Measurements from ENCODE around the gene ATP6V0A1. TPM values are rescaled to one million over a fixed set of nuclear protein-coding genes. Genes with fewer than 3 reads are reported as not detected.
"Not testable (repeated sequence)": the region's sequence is repeated elsewhere in the genome, so short reads cannot be mapped to it uniquely, and the experiment has no call there.

Gene ATP6V0A1
- total RNA-seq, 4 donors from 2014 or later = 102 to 194 (median 142) TPM

DNA sequence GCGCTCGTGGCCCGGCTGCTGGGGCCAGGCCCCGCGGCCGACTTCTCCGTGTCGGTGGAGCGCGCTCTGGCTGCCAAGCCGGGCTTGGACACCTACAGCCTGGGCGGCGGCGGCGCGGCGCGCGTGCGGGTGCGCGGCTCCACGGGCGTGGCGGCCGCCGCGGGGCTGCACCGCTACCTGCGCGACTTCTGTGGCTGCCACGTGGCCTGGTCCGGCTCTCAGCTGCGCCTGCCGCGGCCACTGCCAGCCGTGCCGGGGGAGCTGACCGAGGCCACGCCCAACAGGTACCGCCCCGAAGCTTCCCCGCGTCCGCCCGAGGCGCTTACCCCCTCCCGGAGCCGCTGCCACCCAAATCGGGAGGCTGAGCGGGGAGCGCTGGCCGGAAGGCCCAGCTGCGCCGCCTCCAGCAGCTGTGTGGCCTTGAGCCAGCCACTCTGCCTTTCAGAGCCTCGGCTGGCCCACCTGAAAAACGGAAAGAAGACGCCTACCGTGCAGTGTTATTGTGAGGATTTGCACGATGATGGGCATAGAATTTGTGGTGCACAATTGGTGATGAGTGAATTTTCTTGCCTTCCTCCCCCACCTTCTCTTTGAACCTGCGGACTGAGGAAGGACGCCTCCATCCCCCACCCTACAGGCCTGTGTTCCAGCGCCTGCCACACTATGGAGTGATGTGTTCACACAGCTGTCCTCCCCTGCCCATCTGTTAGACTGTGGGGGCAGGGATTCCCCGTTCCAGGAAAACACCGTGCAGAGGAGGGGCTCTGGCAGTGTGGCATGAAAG lies 77.9 kb downstream of the ATP6V0A1 start:
- H3K36me3 ChIP-seq = peaks cover 29% of the 10 kb centered on the region

DNA sequence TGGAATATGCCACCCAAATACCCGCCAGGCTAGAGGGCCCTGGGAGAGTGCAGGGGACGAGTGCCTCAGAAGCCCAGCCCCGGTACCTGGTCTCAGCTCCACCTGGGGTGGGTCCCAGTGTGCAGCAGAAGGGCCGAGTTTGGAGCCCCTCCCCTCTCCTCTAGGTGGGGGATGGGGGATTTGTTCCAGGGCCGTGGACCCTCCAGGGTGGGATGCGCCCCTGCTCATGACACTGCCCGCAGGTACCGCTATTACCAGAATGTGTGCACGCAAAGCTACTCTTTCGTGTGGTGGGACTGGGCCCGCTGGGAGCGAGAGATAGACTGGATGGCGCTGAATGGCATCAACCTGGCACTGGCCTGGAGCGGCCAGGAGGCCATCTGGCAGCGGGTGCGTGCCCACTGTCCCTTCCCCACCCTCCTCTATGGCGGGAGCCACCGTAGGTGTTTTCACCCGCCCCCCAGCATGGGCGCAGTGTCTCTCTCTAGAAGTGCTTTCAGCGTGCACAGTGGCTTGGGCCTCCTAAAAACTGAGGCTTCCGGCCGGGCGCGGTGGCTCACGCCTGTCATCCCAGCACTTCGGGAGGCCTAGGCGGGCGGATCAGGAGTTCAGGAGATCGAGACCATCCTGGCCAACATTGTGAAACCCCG lies 78.6 kb downstream of the ATP6V0A1 start:
- Histone ChIP-seq H3K27ac (peak overlapping the region; percentile 95), H3K4me1 (peaks cover 25% of the 10 kb centered on the region)

More for the DNA sequence above, 77.9 kb downstream of the ATP6V0A1 start:
- Histone ChIP-seq H3K4me1 (peaks cover 30% of the 10 kb centered on the region), H3K9me3 (no peaks in the 10 kb centered on the region), H3K27me3 (no peaks in the 10 kb centered on the region), H3K4me3 (peak overlapping the region; percentile 84), H3K27ac (peak overlapping the region; percentile 95)
- TF ChIP-seq POLR2AphosphoS5 (IDR thresholded peaks at IDR 0.05) (peak in 1 of 3 donors; percentile 73), POLR2A (IDR thresholded peaks at IDR 0.05) (no peak), EP300 (IDR thresholded peaks at IDR 0.05) (no peak)
- TF ChIP-seq, protein P1, sequence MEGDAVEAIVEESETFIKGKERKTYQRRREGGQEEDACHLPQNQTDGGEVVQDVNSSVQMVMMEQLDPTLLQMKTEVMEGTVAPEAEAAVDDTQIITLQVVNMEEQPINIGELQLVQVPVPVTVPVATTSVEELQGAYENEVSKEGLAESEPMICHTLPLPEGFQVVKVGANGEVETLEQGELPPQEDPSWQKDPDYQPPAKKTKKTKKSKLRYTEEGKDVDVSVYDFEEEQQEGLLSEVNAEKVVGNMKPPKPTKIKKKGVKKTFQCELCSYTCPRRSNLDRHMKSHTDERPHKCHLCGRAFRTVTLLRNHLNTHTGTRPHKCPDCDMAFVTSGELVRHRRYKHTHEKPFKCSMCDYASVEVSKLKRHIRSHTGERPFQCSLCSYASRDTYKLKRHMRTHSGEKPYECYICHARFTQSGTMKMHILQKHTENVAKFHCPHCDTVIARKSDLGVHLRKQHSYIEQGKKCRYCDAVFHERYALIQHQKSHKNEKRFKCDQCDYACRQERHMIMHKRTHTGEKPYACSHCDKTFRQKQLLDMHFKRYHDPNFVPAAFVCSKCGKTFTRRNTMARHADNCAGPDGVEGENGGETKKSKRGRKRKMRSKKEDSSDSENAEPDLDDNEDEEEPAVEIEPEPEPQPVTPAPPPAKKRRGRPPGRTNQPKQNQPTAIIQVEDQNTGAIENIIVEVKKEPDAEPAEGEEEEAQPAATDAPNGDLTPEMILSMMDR (IDR thresholded peaks at IDR 0.05) = peak in 1 of 2 donors; percentile 10
- 2% methylated on average over 28 of the region's 65 CpGs for WGBS
- DNase-seq (ENCODE audit: low spot score in 2 of 2) = peak; percentile 88 to 91

DNA sequence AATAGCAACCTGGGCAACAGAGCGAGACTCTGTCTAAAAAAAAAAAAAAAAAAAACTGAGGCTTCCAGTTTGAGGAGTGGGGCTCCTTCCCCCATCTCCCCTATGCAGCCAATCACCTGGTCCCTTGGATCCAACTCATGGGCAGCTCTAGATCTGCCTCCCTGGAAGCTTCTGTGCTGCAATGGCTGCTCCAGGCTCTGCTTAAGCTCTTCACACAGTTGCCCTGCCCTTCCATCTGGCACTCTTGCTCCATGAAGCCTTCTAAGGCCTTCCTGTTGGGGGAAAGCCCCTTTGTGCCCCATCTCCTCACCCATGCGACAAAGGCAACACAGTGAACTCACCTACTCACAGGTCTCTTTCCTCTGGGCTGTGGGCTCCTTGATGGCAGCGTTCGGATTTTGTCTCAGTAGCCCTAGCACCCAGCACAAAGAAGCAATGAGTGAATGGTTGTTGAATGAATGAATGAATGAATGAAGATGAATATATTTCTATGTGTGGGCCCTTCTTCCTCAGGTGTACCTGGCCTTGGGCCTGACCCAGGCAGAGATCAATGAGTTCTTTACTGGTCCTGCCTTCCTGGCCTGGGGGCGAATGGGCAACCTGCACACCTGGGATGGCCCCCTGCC lies 79.3 kb downstream of the ATP6V0A1 start:
- 96% methylated on average over 5 of the region's 5 CpGs for WGBS
- no peak for DNase-seq (ENCODE audit: low spot score in 2 of 2)
- Histone ChIP-seq H3K27ac (no peak overlapping the region), H3K36me3 (peaks cover 43% of the 10 kb centered on the region), H3K9me3 (no peaks in the 10 kb centered on the region), H3K4me1 (peaks cover 23% of the 10 kb centered on the region), H3K4me3 (no peak overlapping the region), H3K27me3 (no peaks in the 10 kb centered on the region)
- TF ChIP-seq POLR2A (IDR thresholded peaks at IDR 0.05) (no peak), EP300 (IDR thresholded peaks at IDR 0.05) (no peak), POLR2AphosphoS5 (IDR thresholded peaks at IDR 0.05) (no peak)
- TF ChIP-seq, protein P1 (IDR thresholded peaks at IDR 0.05) = no peak

More for the DNA sequence above, 78.6 kb downstream of the ATP6V0A1 start:
- Histone ChIP-seq H3K36me3 (peaks cover 36% of the 10 kb centered on the region), H3K4me3 (peak overlapping the region; percentile 84), H3K27me3 (no peaks in the 10 kb centered on the region), H3K9me3 (no peaks in the 10 kb centered on the region)
- no peak for DNase-seq (ENCODE audit: low spot score in 2 of 2)
- 82% methylated on average over 25 of the region's 31 CpGs for WGBS
- TF ChIP-seq POLR2A (IDR thresholded peaks at IDR 0.05) (no peak), EP300 (IDR thresholded peaks at IDR 0.05) (no peak), POLR2AphosphoS5 (IDR thresholded peaks at IDR 0.05) (no peak)
- TF ChIP-seq, protein P1 (IDR thresholded peaks at IDR 0.05) = no peak

DNA sequence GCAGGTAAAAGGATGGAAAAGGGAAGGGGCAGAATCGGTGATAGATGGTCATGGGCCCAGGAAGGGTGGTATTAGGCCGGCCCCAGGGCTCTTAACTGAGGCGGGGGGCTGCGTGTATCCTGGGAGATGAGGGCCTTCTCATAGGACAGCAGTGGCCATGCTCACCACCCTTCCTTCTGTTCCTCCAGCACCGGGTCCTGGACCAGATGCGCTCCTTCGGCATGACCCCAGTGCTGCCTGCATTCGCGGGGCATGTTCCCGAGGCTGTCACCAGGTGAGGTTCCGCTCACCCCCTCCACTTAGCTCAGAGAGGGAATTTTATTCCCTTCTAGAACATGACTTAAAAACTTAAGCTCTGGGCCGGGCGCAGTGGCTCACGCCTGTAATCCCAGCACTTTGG lies 79.8 kb downstream of the ATP6V0A1 start:
- Histone ChIP-seq H3K36me3 (peaks cover 48% of the 10 kb centered on the region), H3K4me3 (no peak overlapping the region), H3K9me3 (no peaks in the 10 kb centered on the region), H3K27ac (no peak overlapping the region), H3K27me3 (no peaks in the 10 kb centered on the region), H3K4me1 (peaks cover 23% of the 10 kb centered on the region)
- WGBS = 93% methylated on average over 12 of the region's 14 CpGs
- no peak for DNase-seq (ENCODE audit: low spot score in 2 of 2)
- no peak for TF ChIP-seq EP300 (IDR thresholded peaks at IDR 0.05)
- no peak for TF ChIP-seq POLR2A (IDR thresholded peaks at IDR 0.05)
- TF ChIP-seq POLR2AphosphoS5 (IDR thresholded peaks at IDR 0.05) = no peak
- TF ChIP-seq, protein P1 (IDR thresholded peaks at IDR 0.05) = no peak

DNA sequence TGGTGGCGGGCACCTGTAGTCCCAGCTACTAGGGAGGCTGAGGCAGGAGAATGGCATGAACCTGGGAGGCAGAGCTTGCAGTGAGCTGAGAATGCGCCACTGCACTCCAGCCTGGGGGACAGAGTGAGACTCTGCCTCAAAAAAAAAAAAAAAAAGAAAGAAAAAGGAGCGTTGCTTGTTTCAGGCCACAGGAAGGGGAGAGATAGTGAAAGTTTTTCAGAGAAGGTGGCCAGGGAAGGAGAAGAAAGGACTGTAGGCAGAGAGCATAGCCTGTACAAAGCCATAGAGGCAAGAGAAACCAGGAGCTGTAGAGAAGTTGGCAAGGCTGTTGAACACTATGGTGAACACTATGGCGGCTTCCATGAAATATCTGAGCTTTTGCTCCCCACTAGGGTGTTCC lies 81.9 kb downstream of the ATP6V0A1 start:
- not testable (repeated sequence) for H3K27me3 ChIP-seq; DNase-seq (ENCODE audit: low spot score in 2 of 2); H3K4me3 ChIP-seq; H3K9me3 ChIP-seq; H3K27ac ChIP-seq
- Histone ChIP-seq H3K36me3 (peaks cover 60% of the 10 kb centered on the region), H3K4me1 (peaks cover 15% of the 10 kb centered on the region)
- 87% methylated on average over 4 of the region's 4 CpGs for WGBS

Data from suprapubic skin (tissue), 4 donors.